Caki2 (cell line): Measurements from ENCODE around the gene SLC10A3. TPM values are rescaled to one million over a fixed set of nuclear protein-coding genes. Genes with fewer than 3 reads are reported as not detected.
"Not testable (repeated sequence)": the region's sequence is repeated elsewhere in the genome, so short reads cannot be mapped to it uniquely, and the experiment has no call there.

Experiments used
- DNase-seq: peaks from one replicate; pipeline ENCODE4 v3.0.0-alpha.2; 2015; ENCODE audit warnings: low read depth
- in situ Hi-C: cut with HindIII; loops from 2 replicates; pipeline ENCODE4 v1.10.0; 2016; ENCODE audit warnings: low sequenced_read_pairs, low pct_unique_long_range_greater_than_20kb, mixed read lengths
- total RNA-seq: library from RNA; depleted of rRNA; stranded (reverse); fragments of >200 nt; shearing (Covaris generic); gene quantifications from 2 replicates; pipeline ENCODE4 v1.2.3, GENCODE V29; 2014; ENCODE audit warnings: low replicate concordance

The SLC10A3 gene
- total RNA-seq, 1 experiment from 2014 or later: 21.5 TPM

DNA sequence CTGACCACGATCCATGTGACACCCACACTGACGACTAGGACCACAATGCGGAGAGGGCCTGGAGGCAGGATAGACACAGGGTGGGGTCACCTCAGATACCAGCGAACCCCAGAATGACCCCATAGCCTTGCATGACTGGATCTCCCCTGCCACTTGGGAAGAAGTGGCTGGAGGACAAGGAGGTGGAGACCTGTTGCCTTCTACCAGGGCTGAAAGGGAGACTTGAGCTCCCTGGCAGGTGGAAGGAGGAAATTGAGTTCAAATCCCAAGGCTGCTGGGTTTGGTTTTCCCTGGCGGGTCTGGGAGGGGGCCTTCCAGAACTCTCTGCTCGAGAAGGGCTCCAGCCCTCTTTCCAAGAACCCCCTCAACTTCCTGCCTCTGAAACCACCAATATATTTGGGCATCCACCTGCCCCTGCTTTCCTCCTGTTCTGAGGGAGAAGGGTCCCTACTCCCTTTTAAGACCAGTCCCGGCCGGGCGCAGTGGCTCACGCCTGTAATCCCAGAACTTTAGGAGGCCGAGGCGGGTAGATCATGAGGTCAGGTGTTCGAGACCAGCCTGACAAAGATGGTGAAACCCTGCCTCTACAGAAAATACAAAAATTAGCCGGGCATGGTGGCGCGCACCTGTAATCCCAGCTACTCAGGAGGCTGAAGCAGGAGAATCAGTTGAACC is 22.6 kb upstream of the SLC10A3 start:
- in situ Hi-C loops: no loop called here
- no peak for DNase-seq

DNA sequence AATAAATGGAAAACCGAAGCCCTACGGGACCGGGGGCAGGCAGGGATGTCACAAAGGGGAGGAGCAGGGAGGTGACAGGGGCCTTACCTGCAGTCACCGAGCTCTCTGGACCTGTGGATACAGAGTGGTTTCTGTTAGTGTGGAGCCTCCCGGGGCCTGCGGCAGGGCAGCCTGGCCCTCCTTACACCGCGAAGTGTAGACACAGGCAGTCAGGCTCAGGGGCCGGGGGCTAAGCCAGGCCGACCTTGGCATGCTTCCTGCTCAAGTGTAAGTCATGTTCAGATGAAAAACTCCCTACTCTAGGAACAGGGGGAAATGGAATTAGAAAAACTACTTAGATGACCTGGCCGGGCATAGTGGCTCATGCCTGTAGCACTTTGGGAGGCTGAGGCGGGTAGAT is 21.3 kb upstream of the SLC10A3 start:
- in situ Hi-C loops: no loop called here
- no peak for DNase-seq

DNA sequence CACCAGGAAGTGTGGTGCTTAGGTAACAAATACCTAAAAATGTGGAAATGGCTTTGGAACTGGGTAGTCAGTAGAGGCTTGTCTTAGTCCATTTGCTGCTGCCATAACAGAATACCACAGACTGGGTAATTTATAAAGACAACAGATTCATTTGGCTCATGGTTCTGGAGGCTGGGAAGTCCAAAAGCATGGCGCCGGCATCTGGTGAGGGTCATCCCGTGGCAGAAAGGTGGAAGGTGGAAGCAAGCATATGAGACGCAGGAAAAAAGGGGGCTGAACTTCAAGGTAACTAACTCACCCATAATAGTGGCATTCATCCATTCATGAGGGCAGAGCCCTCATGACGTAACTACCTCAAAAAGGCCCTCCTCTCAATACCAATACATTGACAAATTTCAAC is 19.0 kb upstream of the SLC10A3 start:
- in situ Hi-C loops: no loop called here
- DNase-seq: no peak

DNA sequence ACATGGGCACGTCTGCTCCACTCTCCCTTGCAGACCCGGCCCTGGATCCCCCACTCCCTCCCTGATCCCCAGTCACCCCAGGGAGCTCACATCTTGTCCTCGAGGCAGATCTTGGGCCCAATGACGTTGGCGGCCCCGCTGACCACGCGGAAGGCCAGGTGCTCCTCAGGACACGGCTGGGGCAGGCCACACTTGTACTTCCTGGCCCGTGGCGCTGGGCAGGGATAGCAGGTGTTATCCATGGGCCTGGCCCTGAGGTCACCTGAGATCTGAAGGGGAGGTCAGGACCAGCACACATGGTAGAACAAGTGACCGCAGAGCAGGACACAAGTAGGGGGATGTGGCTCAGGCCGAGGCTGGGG is 17.9 kb upstream of the SLC10A3 start:
- in situ Hi-C loops: no loop called here
- DNase-seq: no peak

DNA sequence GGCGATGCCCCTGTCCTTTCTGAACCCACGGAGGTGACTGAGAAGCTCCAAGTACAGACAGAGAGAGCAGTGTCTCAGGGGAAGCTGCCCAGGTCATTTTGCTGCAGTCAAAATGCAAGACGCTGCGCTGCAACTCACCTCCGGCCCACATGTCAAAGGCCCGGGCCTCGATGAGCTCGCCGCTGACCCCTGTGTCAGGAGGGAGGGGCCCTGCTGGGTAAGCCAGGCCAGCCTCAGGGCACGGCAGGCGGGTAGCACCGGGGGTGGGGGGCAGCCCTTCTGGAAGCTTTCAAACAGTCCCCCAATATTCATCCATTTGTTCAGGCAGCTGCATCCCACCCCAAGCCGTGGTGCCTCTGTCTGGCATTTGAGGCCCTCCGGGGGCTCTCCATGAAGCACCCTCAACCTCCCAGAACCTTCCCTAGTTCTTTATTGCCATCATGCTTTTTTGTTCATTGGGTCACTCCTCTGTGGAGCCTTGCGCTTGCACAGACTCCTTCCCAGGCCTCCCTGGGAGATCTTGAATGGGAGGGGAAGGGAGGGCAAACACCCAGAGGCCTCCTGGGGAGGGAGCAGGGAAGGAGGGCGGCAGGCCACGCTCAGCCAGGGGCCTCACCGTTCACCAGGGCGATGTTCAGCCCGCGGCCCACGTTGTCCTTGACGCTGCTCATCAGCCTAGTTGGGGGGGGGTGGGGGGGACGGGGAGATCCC is 17.4 kb upstream of the SLC10A3 start:
- in situ Hi-C loops: no loop called here
- no peak for DNase-seq

DNA sequence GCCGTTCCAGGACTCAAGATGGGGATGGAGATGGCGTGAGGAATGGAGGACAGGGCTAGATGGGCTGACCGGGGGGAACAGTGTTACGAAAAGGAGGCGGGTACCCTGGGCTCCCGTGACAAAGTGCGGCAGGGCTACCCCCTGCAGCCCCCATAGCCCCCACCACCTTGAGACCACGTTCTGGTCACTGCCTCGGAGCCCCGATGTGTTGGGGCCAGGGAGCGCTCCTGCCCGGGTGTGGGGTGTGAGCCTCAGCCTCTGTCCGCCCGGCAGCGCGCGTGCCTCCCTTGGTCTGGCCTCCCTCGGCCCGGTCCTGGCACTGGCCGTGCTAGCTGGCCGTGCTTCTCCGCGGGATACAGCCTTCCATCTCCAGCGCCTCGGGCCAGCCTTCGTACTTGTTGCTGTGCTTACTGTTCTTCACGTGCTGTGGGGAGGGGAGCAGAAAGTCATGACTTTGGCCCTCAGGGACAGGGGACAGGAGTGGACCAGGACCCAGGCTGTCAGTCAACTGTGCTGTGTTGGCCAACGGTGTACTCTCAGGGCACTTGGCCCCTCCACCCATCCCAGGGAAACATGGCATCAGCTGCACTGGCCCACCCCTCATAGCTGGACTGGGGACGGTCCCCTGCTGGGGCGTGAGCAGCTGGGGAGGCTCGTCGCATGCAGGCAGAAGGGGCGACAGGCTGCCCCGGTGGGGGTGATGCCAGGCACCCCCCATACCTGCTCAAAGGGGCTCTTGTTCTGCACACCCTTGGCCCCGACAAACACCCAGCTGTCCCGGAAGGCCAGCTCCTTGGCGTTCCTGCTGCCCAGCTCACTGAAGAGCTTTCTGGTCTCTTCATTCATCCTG is 16.3 kb upstream of the SLC10A3 start:
- DNase-seq: no peak
- in situ Hi-C loops: no loop called here

DNA sequence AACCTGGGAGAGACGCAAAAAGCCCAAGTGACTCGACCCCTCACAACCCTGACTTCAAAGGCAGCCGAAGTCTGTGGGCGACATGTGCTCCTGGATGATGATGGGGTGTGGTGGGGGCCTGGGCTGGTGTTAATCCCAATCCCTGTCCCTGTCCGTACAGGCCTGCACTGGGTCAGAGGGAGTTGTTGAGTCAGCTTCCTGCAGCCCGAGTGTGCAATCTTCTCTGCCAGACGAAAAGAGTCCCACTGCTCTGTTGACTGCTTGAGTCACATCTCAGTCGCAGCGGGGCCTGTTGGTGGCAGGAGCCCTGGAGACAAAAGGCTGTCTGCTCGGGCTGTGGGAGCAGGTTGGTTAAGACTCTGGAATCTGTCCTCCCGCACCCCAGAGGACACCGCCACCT is 15.3 kb upstream of the SLC10A3 start:
- DNase-seq: no peak
- in situ Hi-C loops: no loop called here

DNA sequence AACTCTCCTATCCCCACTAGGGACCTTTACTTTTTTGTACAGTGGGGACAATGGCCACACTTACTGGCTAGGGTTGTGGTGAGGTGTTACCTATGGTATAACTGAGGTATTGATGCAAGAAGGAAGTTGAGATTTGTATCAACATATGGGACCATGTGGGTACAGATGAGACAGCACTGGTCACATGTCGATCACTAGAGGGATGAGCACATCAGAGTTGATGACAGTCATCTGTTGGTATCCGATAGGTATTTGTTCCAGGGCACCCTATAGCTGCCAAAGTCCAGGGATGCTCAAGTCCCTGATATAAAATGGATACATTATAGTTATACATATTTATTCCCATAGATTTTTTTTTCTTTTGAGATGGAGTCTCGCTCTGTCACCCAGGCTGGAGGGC is 12.6 kb upstream of the SLC10A3 start:
- DNase-seq: no peak
- in situ Hi-C loops: no loop called here

DNA sequence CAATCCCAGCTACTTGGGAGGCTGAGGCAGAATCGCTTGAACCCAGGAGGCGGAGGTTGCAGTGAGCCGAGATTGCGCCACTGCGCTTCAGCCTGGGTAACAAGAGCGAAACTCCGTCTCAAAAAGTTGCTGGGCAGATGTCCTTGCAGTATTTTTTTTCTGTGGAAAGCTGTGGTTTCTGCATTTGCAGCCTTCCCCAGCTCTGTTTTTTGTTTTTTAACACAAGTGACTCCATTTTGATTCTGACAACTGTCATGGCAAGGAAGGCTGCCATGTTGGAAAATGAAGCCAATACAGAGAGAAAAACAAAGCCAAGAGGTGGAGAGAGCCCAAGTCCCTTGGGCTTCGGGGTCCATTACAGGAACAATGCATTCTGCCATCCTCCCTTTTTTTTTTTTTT is 11.7 kb upstream of the SLC10A3 start:
- in situ Hi-C loops: no loop called here
- DNase-seq: no peak

DNA sequence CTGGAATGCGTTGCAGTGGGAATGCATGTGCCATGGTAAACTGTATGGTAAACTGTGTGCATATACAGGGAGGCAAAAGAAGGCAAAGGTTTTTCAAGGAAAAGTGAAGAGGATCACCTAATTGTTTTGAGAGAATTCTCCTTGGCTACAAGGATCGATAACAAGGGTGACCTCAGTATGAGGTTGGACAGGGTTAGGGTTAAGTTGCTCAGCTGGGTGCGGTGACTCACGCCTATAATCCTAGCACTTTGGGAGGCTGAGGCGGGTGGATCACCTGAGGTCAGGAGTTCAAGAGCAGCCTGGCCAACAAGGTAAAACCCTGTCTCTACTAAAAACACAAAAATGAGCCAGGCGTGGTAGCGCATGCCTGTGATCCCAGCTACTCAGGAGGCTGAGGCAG is 11.0 kb upstream of the SLC10A3 start:
- DNase-seq, in situ Hi-C loops: not testable (repeated sequence)

DNA sequence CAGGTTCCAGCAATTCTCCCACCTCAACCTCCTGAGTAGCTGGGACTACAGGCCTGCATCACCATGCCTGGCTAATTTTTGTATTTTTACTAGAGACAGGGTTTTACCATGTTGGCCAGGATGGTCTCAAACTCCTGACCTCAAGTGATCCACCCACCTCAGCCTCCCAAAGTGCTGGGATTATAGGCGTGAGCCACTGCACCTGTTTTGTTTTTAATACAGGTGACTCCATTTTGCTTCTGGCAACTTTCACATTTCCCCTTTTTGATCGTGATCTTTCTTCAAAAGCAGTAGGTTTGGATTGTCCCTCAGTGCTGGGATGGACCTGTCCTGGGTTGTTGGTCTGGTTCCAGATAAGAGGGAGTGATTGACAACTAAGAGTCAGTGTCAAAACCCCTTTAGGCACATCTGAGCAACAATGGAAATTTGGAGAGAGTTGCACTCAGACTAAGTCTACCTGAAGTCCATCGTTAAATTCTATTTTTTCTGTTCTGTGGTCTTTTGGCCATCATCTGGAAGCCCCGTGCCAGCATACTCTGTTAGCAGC is 6.2 kb upstream of the SLC10A3 start:
- in situ Hi-C loops, DNase-seq: not testable (repeated sequence)

DNA sequence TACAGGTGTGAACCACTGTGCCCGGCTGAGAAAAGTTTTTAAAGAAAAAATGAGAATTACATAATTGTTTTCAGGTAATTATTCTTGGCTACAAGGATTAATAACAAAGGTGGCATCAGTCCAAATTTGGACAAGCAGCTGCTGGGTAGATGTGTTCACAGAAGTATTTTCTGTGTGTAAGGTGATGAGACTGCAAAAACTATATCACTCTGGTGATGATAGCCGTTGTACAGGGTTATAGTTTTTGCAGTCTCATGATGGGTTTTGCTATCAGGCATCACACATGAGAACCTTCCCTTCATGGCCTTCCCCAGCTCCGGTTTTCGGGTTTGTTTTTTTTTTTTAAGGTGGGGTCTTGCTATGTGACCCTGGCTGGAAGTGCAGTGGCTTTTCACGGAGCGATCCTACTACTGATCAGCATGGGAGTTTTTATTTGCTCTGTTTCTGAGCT is 5.1 kb upstream of the SLC10A3 start:
- in situ Hi-C loops: no loop called here
- DNase-seq: no peak

DNA sequence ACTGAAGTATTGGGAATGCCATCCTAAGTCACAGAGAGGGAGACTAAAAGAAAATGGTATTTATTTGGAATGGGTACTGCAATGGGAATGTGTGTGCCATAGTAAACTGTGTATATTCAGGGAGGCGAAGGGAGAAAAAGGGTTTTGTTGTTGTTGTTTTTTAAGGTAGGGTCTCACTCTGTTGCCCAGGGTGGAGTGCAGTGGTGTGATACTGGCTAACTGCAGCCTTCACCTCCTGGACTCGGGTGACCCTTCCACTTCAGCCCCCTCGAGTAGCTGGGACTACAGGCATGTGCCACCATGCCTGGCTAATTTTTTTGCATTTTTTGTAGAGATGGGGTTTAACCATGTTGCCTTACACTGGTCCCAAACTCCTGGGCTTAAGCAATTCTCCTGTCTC is 4.3 kb upstream of the SLC10A3 start:
- in situ Hi-C loops: no loop called here
- DNase-seq: no peak

DNA sequence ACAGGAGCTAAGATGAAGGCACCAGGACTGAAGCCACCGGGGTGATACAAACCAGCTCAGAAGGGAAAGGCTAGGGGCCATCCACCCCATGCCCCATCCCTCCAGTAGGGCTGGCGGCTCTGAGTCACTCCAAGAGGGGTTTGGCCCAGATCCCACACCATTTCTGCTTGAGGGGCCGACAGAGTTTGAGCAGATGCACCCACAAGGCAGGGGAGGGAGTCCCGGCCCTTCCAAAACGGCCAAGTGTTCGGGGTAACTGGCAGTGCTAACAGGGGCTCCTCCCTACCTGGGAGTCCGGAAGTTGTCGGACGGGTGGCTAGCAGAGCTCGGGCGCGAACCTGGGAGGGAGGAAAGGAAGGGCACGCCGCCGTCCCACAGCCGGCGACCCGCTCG is 412 bp downstream of the SLC10A3 start:
- in situ Hi-C loops: no loop called here
- no peak for DNase-seq

DNA sequence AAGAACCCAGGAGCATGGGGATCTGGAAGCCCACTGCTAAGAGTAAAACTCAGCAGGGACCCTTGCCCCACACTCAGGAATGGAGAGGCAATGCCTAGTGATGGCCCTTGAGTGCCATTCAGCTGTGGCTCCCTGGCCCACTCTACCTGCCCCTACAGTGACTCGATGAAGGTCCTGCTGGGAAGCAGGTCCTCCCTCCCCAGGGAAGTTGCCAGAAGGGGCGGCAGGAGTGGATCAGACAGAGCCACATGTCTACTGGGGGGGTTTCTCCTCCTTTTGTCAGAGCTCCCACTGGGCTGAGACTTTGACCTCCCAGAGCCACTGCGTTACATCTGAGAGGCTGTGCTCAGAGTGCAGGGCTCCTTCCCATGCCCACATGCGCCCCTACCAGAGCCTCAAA is 1.2 kb downstream of the SLC10A3 start:
- DNase-seq: no peak
- in situ Hi-C loops: no loop called here

DNA sequence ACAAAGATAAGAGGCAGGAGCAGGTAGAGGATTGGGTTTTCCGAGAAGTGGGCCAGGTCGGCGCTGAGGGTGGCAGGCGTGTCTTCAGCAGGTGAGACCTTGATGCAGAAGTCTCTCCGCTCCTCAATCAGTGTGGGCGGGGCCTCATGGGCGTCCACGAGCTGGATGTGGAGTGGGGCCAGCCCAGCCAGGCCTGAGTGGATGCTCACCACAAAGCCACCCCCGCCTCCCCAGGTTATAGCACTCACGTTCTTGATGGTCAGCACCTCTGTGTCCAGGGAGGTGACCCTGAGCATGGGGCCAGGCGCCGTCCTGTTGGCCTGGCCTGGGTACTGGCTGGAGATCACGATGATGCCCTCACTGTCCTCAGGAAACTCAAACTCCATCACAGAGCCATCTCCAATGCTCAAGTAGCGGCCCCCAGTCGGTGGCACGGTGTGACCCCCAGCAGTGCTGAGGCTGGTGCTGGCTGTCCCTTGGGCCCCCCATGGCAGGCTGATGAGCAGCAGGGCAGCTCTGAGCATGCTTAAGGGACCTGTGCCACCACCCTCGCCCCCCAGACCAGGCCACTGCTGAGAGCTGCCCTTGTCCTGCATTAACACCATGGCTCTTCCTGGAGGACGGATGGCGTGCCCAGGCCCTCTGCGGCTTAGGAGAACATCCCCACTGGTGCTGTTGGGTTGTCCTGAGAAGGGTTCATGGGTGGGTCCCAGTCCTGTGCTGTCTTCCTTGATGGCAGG is 1.9 kb downstream of the SLC10A3 start:
- in situ Hi-C loops: no loop called here
- no peak for DNase-seq

DNA sequence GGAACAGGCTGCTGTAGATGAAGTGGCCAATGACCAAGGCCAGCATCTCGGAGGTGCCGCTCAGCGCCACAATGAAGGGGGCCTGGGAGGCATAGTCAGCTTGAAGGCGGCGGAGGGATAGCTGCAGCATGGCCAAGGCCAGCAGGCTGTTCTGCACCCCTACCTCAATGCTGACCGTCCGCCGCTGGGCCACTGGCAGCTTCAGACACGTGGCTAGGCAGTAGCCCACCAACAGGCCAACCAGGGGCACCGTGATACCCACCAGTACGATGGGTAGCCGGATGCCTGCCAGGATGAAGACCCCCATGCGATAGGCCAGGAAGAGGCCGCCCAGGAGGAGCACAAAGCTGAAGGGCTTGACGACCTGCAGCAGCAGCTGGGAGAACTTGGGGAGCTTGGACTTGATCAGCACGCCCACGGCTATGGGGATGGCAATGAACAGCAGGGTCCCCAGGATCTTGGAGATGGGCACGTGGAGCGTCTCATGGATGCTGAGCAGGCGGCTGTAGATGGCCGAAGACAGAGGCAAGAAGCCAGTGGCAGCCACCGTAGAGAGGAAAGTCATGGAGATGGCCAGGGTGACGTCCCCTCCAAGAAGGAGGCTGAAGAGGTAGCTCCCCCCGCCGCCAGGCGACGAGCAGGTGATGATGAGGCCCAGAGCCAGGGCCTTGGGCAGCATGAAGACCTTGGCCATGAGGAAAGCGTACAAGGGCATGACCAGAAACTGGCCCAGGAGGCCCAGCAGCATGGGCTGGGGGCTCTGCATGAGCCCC is 2.7 kb downstream of the SLC10A3 start:
- no peak for DNase-seq
- in situ Hi-C loops: no loop called here
